NCI-H1417 treated with DMSO at 0.1 percent for 48 hours (cell line): ENCODE data around the gene LRRTM4.
A peak's percentile ranks its signal among the peaks of the same experiment; 100 is the strongest.
"Not testable (repeated sequence)": the region's sequence is repeated elsewhere in the genome, so short reads cannot be mapped to it uniquely, and the experiment has no call there.

ENCODE experiments used
- DNase-seq: peaks from one replicate; lab custom pipeline; 2025; lab: John Stamatoyannopoulos, UW

Gene LRRTM4

DNA sequence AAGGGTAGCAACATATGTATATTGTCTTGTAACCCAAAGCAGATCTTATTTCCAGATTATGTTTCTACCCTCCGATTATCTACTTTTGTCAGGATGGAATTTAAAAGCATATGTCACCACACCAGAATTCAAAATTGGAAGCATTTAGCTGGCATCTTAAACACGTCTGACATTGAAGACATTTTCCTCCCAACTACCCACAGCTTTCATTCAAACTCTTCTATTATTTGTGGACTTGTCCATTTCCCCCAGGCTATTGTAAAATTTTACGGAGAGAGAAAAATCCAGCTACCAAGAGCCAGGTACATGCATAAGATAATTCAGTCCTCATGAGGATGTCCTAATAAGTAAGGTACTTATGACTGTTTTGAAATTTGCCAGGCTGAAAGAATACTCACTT lies 659.3 kb downstream of the LRRTM4 start:
- DNase-seq, result no peak

DNA sequence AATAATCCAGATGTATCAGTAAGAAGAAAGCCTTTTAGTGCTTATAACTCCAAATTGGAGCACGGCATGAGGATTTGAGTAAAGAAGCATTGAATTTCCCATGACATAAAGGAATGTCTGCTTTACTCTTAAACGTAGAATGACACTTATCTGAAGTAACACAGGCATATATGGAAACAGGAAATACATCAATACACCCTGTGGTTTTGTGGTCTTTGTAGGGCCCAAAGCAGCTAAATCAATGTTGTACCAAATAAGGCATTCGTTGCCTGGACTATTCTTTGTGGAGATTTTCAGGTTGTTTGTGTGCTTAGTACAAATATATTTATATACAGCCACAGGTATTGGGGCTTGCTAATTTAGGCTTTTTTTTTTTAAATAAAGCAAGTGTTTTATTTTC lies 660.5 kb downstream of the LRRTM4 start:
- DNase-seq, result no peak

DNA sequence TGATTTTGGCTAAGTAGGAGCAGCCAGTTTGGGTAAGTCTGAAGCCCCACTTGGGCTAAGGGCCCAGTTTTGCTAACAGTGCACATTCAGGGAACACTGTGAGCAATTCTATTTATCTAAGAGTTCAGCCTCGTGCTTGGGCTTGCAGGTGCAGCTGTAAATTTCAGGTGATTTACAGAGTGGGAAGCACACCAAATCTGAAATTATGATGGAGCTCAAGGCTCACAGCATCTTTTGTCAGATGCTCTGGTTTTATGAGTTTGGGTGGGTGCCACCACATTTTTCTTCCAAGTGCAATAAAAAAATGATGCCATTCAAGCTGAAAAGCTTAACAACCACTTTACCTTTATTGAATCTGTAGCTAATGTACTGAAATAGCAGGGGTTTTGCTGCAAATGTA lies 671.2 kb downstream of the LRRTM4 start:
- peak; percentile 37 for DNase-seq

DNA sequence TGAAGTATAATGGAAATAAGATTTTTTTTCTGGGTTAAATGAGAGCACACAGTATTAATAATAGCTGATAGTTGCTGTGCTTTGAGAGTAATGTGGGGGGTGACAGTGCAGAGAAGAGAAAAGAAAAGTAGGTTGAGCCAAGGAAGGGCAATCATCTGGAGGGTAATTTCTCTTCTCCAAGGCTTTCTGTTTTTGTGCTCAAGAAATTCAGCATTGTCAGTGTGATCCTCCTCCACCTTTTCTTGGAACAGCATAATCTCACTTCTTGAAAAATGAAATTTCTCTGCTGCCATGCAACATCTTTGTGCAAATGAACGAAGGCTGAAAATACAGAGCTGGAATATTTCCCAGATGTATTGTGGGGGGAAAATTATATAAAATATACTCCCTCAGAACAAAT lies 673.1 kb downstream of the LRRTM4 start:
- no peak for DNase-seq

DNA sequence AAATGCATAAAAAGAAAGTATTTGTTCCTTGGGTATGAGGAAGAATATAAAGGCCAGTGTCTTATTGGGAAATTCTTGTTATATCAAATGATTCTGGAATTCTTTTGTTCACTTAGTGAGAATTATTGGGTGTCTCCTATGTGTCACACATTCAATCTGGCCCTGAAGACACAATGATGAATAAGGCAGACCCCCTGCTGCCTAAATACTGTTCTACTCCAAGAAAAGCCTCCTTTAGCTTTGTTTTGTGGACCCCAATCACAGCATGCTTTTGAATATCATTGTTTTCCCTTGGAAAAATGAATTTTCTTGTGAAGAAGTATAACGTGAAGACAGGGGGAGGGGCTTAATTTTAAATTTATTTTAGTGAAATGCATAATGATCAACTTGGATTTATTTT lies 682.4 kb downstream of the LRRTM4 start:
- DNase-seq, result no peak

DNA sequence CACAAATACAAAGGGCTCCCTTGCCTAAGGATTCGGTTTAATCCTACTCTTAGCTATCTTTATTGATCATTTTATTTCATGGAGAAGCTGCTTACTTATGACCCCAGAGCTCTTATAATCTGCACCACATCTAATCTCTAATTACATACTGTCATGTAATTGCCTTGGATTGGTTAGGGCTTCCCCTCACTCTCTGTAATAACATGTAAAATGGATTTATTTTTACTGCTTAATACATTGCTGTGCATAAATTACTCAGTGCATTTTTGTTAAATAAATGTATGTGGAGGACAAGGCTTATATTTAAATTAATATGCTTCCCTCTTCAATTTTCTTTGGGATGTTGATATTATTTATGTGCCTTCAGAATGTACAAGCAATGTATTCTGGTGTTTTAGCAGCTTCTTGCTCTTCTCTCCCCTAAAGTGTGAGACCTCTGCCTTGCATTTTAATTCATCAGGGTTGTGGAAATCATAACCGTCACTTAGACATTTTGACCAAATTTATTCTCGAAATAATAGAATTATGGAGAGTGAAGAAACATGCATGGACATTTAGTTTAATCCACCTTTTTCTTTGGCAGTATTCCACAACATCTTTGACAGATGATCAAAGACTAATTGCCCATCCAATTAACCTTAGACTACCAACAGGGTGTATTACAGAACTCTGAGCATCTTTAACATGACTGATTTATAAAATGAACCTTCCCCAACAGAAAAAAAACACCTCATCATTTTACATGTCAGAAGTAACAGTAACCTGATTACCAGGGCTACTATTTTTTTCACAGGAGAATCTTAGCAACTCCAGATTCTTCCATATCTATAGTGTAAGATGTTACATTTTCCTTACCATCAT lies 692.6 kb downstream of the LRRTM4 start:
- DNase-seq, result no peak

DNA sequence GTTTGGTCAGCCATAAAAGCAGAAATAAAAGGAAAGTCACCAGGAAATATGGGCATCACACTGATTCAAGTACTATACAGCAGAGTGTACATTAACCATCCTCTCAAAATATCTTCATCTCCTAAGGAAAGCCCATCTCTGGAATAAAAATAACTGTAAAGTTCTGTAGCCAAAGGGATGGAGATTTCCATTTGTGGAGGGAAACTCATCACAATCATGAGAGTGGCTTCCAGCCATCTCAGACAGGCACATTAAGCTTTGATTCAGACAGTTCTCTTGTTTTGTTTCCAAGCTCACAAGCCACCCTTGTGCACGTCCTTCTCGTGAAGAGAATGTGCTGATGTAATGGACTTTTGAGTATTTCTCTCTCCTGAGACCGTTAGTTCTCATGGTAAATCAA lies 695.5 kb downstream of the LRRTM4 start:
- no peak for DNase-seq

DNA sequence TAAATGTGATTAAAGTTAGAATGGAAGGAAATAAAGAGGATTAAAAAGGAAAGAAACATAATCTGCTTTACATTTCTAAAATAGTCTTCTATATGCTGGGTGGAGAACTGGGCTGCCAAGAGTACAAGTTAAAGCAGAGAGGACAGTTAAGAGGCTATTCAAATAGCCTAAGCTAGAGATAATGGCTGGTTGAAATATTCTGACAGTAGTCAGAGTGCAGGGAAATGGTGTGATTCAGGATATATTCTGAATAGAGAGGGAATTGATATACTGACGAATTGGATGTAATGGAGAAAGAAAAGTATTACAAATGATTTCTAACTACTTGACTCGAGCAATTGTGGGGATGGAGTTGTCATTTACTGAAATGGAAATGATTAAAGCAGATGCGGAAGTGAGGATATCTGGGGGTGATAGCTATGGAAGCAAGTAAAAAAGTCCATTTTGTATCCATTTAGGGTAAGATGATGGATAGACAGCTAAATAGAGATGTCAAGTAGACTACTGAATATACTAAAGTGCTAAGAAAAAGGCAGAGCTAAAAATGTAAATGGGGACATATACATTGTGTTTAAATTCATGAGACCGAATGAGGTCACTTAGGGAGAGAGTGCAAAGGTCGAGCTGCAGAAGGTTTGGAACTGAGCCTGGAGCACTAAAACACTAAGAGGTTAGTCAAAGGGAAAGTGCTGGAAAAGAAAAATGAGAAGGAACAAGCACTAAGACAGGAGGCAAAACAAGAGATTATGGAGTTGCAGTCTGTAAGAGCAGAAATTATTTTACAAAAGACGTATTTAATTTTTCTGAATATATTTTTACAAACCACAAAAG lies 696.8 kb downstream of the LRRTM4 start:
- DNase-seq, result no peak

DNA sequence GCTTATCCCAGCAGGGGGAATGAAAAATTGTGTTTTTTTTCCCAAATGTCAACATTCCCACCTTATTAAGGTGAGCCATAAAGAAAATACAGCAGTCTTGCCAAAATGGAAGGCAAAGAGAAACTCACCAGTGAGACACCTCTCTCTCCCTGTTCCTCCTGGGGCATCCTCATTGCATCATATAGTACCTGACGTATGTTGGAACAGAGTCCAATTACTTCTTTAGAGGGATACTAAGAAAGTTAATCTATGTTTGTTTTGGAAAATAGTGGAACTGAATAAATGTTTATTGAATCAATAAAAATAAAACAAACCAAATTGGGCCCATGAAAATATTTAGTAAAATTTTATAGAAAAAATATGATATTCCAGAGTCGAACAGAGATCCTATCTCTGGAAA lies 700.4 kb downstream of the LRRTM4 start:
- DNase-seq, result no peak

DNA sequence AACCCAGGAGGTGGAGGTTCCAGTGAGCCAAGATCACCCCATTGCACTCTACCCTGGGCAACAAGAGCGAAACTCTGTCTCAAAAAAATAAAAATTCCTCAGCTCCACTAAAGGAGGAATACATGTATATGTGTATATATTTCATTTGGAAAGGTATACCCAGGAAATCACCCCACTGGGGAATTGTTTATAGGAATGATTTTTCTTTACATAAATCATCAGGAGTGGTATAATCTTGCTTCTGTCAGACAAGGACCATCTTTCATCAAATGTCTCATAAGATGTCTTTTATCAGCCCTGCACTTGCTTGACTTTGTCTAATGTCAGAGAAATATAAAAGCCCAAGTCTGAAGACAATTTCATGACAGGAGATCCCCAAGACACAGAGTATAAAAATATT lies 709.1 kb downstream of the LRRTM4 start:
- DNase-seq, result no peak

DNA sequence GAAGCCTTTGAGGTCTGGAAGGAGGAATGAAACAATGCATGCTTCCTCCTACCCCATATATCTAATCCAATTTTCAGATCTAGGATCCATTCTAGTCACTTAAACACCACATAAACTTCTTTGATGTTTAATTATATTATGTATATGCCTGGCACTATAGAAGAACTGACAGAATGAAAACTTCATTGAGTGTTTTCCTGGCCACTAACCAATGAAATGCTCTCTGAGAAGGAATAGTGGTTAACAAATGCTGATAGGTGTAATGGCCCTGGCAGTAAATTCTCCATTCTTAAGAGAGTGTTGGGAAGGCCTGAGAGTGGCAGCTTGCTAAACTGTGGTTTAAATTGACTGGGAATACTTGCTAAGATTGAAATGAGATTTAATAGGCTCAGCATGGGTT lies 710.0 kb downstream of the LRRTM4 start:
- no peak for DNase-seq

DNA sequence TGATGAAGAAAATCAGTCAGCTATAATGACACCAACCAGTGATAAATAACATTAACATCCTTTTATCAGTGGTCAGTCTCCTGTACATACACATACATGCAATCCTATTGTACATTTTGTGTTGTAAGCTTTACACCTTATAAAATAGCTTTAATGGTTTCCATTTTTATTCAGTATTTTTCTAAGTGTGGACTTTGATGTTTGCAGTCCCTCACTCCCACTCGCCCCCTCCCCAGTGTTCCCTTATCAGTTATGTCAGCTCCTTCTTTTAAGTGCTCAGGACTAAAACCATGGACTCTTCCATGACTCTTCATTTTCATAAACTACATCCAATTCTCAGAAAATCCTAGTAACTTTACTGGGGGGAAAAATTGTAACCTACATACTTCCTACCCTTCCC lies 713.0 kb downstream of the LRRTM4 start:
- DNase-seq, result no peak

DNA sequence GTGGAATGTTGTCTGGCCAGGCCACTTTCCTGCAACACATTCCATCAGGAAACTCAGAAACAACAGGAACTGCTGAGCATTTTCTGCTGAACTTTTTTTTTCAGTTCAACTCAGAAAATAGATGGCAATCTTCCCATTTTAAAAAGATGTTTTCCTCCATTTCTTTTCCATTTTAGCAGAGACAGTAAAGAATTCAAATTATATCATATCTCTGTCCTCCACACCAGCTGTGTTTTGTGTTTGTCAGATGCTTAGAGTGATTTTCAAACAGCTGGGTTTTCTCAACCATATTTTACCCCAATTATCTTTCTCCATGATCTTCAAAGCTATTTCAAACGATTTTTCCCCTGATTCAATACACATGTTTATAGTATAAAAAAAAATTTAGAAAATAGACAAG lies 713.4 kb downstream of the LRRTM4 start:
- no peak for DNase-seq

DNA sequence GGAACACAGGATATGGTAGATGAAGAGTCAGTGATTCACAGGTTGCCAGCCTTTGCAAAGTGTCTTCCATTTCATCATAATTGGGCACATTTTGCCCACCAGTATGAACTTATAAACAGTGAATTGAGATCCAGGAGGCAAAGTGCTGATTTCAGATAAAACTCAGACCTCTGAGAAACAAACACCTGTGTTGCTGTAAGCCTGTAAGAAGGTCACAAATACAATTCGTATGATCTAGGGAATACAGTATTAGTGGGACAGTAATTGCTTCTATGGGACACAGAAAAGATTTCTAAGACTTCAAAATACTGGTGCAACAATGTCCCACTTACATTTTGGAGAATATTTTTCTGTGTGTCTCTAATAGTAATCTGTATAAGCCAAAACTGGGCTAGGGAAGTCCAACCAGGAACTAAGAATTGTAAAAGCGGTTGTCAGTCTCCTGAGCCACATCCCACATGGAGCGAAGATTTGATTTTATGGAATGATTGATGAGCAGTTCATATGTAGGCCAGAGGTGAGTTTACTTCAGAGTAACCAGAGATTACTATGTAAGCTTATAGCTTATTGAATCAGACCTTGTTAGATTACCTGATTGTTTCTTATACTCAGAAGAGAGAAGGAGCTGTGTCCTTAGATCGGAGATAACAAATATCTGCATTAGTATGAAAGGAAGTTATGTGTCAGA lies 728.4 kb downstream of the LRRTM4 start:
- no peak for DNase-seq

DNA sequence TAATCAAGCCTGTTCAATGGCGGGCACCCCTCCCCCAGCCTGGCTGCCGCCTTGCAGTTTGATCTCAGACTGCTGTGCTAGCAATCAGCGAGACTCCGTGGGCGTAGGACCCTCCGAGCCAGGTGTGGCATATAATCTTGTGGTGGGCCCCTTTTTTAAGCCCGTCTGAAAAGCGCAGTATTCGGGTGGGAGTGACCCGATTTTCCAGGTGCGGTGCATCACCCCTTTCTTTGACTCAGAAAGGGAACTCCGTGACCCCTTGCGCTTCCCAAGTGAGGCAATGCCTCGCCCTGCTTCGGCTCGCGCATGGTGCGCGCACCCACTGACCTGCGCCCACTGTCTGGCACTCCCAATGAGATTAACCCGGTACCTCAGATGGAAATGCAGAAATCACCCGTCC lies 740.9 kb downstream of the LRRTM4 start:
- not testable (repeated sequence) for DNase-seq

DNA sequence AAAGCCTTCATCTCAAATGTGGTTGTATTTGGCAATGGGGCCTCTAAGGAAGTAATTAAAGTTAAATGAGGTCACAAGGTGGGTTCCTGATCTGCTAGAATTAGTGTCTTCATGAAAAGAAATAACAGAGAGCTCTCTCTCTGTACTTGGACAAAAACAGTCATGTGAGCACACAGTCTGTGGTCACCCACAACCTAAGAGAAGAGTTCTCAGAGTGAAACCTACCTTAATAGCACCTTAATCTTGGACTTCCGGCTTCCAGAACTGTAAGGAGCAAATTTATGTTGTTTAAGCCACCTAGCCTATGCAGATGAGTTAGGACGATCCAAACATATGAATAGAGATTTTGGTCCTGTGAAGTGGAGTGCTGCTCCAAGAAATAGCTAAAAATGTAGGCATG lies 758.9 kb downstream of the LRRTM4 start:
- DNase-seq, result no peak

DNA sequence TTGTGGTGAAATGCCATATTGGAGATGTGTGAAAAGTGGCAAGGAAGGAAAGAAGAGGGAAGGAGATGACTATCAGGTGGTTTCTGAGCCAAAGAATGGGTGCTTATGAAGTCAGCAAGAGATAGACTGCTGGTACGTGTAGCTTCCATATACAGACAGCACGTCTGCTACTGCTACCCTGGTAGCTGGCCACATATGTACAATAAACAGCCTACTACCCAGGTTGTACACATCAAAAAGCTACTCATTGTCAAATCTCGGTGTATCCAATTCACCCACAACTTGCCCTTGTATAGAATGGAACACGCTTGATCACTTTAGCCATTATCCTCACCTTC lies 761.8 kb downstream of the LRRTM4 start:
- no peak for DNase-seq

DNA sequence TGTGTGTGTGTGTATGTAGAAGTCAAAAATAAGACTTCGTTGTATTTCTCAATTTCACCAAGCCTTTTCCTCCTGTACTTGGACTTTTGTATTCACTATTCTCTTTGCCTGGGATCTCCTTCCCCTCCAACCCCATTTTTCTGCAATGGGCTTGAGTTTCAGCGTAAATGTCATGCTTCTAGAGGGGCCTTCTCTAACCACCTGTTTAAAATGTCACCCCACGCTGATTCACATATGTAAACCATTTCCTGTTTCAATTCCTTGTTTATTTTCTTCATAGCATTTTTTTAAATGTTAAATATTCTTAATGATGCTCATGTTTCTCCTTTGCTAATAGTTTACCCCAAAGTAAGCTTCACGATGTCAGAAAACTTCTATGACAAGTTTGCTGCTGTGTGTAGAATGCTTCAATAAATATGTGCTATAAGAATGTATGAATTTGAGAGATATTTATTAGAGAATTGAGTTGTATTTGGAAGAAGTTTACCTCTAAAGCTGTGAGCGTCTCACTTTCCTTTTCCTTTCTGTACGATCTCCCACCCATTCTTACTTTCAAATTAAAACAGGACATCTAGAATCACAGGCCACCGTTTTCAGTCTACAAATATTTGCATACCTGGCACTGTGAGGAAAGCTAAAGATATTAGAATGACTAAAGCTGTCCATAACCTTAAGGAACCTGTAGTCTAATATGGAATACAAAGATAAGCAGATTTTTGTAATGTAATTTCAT lies 762.4 kb downstream of the LRRTM4 start:
- DNase-seq, result no peak

DNA sequence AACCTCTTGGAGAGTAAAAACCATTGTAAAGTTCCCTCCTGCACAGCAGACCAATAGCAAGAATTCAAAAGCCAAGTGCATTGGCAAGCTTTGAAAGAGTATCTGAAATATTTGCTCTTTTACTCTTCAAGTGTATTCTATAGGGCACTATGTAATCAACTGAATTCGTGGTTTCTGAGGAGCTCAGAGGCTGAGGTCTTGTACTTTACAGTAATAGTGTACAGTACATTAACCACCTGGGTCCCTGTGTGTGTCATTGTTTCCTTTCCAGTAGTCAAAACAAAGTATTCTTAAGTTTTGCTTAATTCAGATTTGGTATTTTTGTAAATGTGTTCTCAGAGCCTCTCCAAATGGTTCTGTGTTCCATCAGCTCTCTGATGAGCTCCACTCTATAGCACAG lies 769.7 kb downstream of the LRRTM4 start:
- DNase-seq, result no peak

DNA sequence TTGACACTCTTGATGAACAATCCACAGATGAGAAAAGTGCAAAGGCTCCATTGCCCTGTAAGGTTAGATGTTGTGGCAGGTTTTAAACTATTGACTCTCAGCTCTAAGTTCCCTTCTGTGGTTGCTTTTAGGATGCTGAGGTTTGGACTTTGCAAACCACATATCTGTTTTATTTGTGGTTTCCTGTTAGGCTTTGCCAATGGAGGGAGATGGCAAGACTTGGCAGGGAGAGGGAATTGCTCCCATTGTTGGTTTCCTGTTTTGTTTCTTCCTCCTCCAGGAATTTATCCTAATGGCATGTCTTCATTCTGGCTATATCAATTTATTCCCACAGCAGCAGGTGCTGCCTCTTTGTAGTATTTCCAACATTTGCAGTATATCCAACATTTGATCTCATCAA lies 772.3 kb downstream of the LRRTM4 start:
- no peak for DNase-seq

DNA sequence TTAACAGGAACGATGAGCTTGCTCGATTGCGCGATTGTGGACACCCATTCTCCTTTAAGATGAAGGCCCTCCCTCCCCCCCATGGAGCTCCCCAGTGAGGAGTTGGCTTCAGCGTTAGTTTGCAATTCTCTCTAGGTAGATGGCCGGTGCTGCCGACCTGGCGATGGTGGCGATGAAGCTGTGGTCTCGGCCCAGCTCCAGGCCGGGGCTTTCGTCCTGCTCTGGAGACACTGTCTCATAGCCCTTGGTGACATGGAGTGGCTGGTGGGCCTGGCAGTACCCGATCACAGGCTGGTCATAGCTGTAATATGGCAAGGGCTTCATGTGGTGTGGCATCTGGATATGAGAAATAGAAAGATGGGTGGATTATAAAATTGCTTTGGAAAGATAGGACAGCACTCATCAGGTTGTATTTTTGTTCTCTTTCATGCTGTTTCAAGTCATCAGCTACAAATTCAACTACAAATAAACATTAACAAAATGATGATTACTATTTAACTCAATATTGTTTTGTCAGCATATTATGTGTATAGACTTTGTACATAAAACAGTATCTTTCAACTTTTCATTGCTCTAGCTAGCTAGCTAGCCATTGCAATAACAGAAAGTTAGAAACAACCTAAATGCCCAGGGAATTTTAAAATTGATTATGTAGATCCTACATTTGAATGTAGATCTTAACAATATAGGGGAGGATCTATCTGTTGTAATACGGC lies 773.4 kb downstream of the LRRTM4 start:
- no peak for DNase-seq

DNA sequence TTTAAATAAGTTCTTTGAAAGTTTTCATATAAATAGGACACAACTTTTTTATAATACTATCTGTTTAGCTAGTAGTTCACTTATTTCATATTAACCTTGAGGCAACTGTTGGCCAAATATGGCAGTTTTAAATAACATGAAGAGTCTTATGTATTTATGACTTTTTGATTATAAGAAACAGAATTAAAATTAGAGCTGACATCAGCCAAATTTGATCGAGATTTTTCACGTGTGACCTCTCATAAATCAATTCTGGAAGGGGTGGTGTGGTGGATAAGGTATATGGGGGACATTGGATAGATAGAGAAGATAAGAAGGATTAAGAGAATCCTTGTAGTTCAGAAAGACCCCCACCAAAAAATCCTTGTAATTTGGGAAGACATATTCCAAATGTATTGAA lies 776.6 kb downstream of the LRRTM4 start:
- no peak for DNase-seq
